ENCODE data around the gene FOXP1. TPM values are rescaled to one million over a fixed set of nuclear protein-coding genes. Genes with fewer than 3 reads are reported as not detected.

The FOXP1 gene
- total and polyA plus RNA-seq, 2 of the 8 experiments (the other 6 are each of a cell fraction or from before 2014, with no cell fraction given) = 13.9 to 25.4 TPM

DNA sequence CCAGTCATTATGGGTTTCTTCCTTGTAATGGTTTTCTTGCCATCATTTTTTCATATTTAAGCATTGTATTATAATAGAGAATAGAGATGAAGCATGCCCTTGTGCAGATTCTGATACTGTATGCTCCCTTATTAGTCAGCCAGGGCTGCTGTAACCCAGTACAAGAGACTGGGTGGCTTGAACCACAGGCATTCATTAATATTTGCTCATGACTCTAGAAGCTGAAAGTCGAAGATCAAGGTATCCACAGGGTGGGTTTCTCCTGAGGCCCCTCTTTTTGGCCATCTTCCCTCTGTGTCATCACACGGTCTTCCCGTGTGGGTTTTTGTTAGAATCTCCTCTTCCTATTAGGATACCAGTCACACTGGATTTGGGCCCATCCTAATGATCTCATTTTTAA lies 74.5 kb downstream of the FOXP1 start:
- H3K4me2 ChIP-seq (ENCODE audit: insufficient read depth in 1 of 2, low read depth in 2 of 2, low read length in 2 of 2) = no peak overlapping the region
- H3K27ac ChIP-seq (ENCODE audit: low read depth, low read length) = no peak overlapping the region
- H3K79me1 ChIP-seq (ENCODE audit: low read depth, low read length) = no peaks in the 10 kb centered on the region; the same call in 1 of the 2 replicates
- no peak overlapping the region for H2BK15ac ChIP-seq (ENCODE audit: low read length)
- DNase-seq (ENCODE audit: low read depth in 1 of 2, low spot score in 2 of 2) = no peak
- H2BK20ac ChIP-seq (ENCODE audit: low read length) = no peak overlapping the region
- no peak overlapping the region for H4K5ac ChIP-seq (ENCODE audit: insufficient read length, low read depth, low read length)
- peaks cover 2 to 14% (median 6%) of the 10 kb centered on the region in 4 experiments; a peak in 4 of 7 replicates for H3K4me1 ChIP-seq (replicated peaks in 1 of 4; ENCODE audit: control insufficient read depth in 3 of 4, insufficient read depth in 4 of 4, low read length in 3 of 4)
- H3K4ac ChIP-seq (replicated peaks; ENCODE audit: insufficient read length, low read depth, low read length) = no peak overlapping the region
- ChIA-PET CTCF (ENCODE audit: partially characterized antibody) (interaction anchor here (0.6 to 2.4 kb wide), 17 partner anchors 10 to 487 kb away, joined by 3 to 5 read pairs (median 3); no protein-coding TSS in a partner anchor), POLR2A (ENCODE audit: partially characterized antibody) (no interaction called here)
- H3K9ac ChIP-seq (replicated peaks in 1 of 4; ENCODE audit: extremely low read depth in 1 of 4, low read depth in 3 of 4, low read length in 3 of 4) = no peak overlapping the region
- no peak overlapping the region for H3K18ac ChIP-seq (ENCODE audit: extremely low read depth, low read length)
- no peak overlapping the region for H3K56ac ChIP-seq (replicated peaks; ENCODE audit: insufficient read length, low read depth, low read length)
- no peak overlapping the region for H2AK5ac ChIP-seq (ENCODE audit: low read depth, low read length)
- H3K36me3 ChIP-seq (ENCODE audit: control insufficient read depth in 2 of 4, insufficient read depth in 4 of 4, low read length in 3 of 4) = no peaks in the 10 kb centered on the region
- no peak overlapping the region for H3K4me3 ChIP-seq (ENCODE audit: extremely low read depth in 1 of 4, insufficient read depth in 2 of 4, low read depth in 3 of 4, low read length in 4 of 4)
- FAIRE-seq = no peak
- H4K91ac ChIP-seq (replicated peaks; ENCODE audit: insufficient read length, low read length) = no peak overlapping the region
- H3K27me3 ChIP-seq (replicated peaks in 1 of 4; ENCODE audit: control insufficient read depth in 3 of 4, extremely low read depth in 1 of 4, insufficient read depth in 3 of 4, low read length in 3 of 4) = no peaks in the 10 kb centered on the region
- H3K23me2 ChIP-seq (ENCODE audit: low read depth, low read length) = no peaks in the 10 kb centered on the region
- no peak overlapping the region for H2AFZ ChIP-seq (ENCODE audit: low read length)
- H3K9me3 ChIP-seq (ENCODE audit: insufficient read depth in 2 of 2, low read depth in 1 of 2, low read length in 1 of 2) = no peaks in the 10 kb centered on the region
- TF ChIP-seq CHD1 (IDR thresholded peaks at IDR 0.05; ENCODE audit: low read depth, low read length) (no peak), ZNF274 (IDR thresholded peaks at IDR 0.05; ENCODE audit: borderline replicate concordance, extremely low read depth, low read length) (no peak), CBX5 (IDR thresholded peaks at IDR 0.05; ENCODE audit: low read depth, low read length) (no peak), NRF1 (IDR thresholded peaks at IDR 0.05; ENCODE audit: low read depth, low read length) (no peak), RFX5 (IDR thresholded peaks at IDR 0.05; ENCODE audit: borderline replicate concordance, low read depth, low read length) (no peak)
- TF ChIP-seq, protein P1, sequence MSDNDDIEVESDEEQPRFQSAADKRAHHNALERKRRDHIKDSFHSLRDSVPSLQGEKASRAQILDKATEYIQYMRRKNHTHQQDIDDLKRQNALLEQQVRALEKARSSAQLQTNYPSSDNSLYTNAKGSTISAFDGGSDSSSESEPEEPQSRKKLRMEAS (IDR thresholded peaks at IDR 0.05) = no peak
- H2BK12ac ChIP-seq (ENCODE audit: low read depth, low read length) = no peak overlapping the region
- H4K8ac ChIP-seq (ENCODE audit: extremely low read depth, insufficient read depth, low read length) = no peak overlapping the region
- no peak overlapping the region for H3K23ac ChIP-seq (ENCODE audit: insufficient read length)
- WGBS, 2 experiments (ENCODE audit: extremely low coverage in 1 of 2, insufficient coverage in 1 of 2, insufficient read length in 1 of 2, insufficient replicate concordance in 2 of 2, low coverage in 1 of 2, low lambda C conversion rate in 2 of 2, missing lambda C conversion rate in 1 of 2) = 98% methylated on average over 3 of the region's 3 CpGs; no CpG with 5 or more reads in 1 of the 2 experiments
- H2BK5ac ChIP-seq (ENCODE audit: low read depth, low read length) = no peak overlapping the region
- no peak overlapping the region for H3K14ac ChIP-seq (ENCODE audit: insufficient read length)
- no peak overlapping the region for H2BK120ac ChIP-seq (replicated peaks; ENCODE audit: low read depth, low read length)
- no peaks in the 10 kb centered on the region for H3K79me2 ChIP-seq (ENCODE audit: control insufficient read depth in 1 of 2, insufficient read depth in 2 of 2, low read length in 2 of 2)
- H4K20me1 ChIP-seq (replicated peaks in 1 of 2; ENCODE audit: control insufficient read depth in 1 of 2, insufficient read depth in 2 of 2, low read length in 2 of 2) = no peaks in the 10 kb centered on the region

Measured in H1 (cell line).